Testis (tissue), 3 donors: Measurements from ENCODE around the gene NDE1. TPM values are rescaled to one million over a fixed set of nuclear protein-coding genes. Genes with fewer than 3 reads are reported as not detected.
"Not testable (repeated sequence)": the region's sequence is repeated elsewhere in the genome, so short reads cannot be mapped to it uniquely, and the experiment has no call there.

Source experiments
- DNase-seq: peaks from one replicate; pipeline ENCODE4 v3.0.0-alpha.2; 2019
- H3K27ac ChIP-seq, 2 donors: fragments of 200-600 bp; sonication (generic); one replicate each; pipeline ENCODE4 v1.5.1; 2019
- H3K27me3 ChIP-seq: fragments of 200-600 bp; sonication (generic); one replicate; pipeline ENCODE4 v1.5.1; 2019
- H3K36me3 ChIP-seq: fragments of 200-600 bp; sonication (generic); one replicate; pipeline ENCODE4 v1.5.1; 2017; ENCODE audit warnings: low read depth; ENCODE audit errors: missing control alignments
- H3K4me1 ChIP-seq: fragments of 200-600 bp; sonication (generic); one replicate; pipeline ENCODE4 v1.5.1; 2019
- H3K4me3 ChIP-seq, 2 donors: fragments of 200-600 bp; sonication (generic); one replicate each; pipeline ENCODE4 v1.5.1; 2017 to 2019
- H3K9me3 ChIP-seq: fragments of 200-600 bp; sonication (generic); one replicate; pipeline ENCODE4 v1.5.1; 2017
- POLR2A ChIP-seq: fragments of 450-650 bp; IDR thresholded peaks from one replicate; pipeline ENCODE4 v1.6.1; 2017; ENCODE audit warnings: antibody characterized with exemption, mild to moderate bottlenecking, moderate library complexity
- WGBS, 2 donors: methylation state at CpG; one replicate each; pipeline ENCODE4 v1.1.5; 2018; 5-methylcytosine and 5-hydroxymethylcytosine counted together
- intact Hi-C: fragments of 100-400 bp; cut with DNase I; formaldehyde crosslinking; loops from one replicate; pipeline ENCODE4 v1.15.1; 2023; ENCODE audit warnings: low total_unique reads
- polyA plus RNA-seq: library from polyadenylated mRNA; stranded (reverse); fragments of 350-450 nt; fragmentation: Illumina TruSeq; extraction: RNeasy Lipid Tissue Mini Kit (QIAGEN cat#74804); gene quantifications from one replicate; pipeline ENCODE4 v1.2.3, GENCODE V29; 2014; ENCODE audit warnings: low read depth, low replicate concordance; ENCODE audit not compliant: insufficient read depth
- total RNA-seq, 2 donors: library from RNA; depleted of rRNA; stranded (reverse); fragments of >200 nt; gene quantifications; one replicate each; pipeline ENCODE4 v1.2.3, GENCODE V29; 2016
- TF ChIP-seq, protein P1 (sequence below), 3 experiments: fragments of 450-650 bp in 2 of 3; fragments of 200-600 bp in 1 of 3; sonication (generic) in 1 of 3; IDR thresholded peaks; one replicate each; pipeline ENCODE4 v1.5.1; 2016 to 2019; ENCODE audit warnings: antibody characterized with exemption in 3 of 3, mild to moderate bottlenecking in 2 of 3, moderate library complexity in 1 of 3

The NDE1 gene
- total and polyA plus RNA-seq, 3 donors from 2014 or later = 45.2 to 84.3 (median 51.6) TPM

- no peaks in the 10 kb centered on the region for H3K36me3 ChIP-seq
- intact Hi-C loops = no loop called here
- no peak for DNase-seq
- H3K27ac ChIP-seq = peak overlapping the region; percentile 98 to 99
- TF ChIP-seq, protein P1, sequence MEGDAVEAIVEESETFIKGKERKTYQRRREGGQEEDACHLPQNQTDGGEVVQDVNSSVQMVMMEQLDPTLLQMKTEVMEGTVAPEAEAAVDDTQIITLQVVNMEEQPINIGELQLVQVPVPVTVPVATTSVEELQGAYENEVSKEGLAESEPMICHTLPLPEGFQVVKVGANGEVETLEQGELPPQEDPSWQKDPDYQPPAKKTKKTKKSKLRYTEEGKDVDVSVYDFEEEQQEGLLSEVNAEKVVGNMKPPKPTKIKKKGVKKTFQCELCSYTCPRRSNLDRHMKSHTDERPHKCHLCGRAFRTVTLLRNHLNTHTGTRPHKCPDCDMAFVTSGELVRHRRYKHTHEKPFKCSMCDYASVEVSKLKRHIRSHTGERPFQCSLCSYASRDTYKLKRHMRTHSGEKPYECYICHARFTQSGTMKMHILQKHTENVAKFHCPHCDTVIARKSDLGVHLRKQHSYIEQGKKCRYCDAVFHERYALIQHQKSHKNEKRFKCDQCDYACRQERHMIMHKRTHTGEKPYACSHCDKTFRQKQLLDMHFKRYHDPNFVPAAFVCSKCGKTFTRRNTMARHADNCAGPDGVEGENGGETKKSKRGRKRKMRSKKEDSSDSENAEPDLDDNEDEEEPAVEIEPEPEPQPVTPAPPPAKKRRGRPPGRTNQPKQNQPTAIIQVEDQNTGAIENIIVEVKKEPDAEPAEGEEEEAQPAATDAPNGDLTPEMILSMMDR (IDR thresholded peaks at IDR 0.05) = no peak
- TF ChIP-seq POLR2A = no peak
- no peaks in the 10 kb centered on the region for H3K9me3 ChIP-seq
- no peaks in the 10 kb centered on the region for H3K27me3 ChIP-seq
- peaks cover 8% of the 10 kb centered on the region for H3K4me1 ChIP-seq
- 56 to 65% methylated on average over 9 of the region's 9 CpGs for WGBS, 2 donors
- H3K4me3 ChIP-seq = no peak overlapping the region
These were observed 5.6 kb upstream of the NDE1 start for GRCh38 chr16:15644267-15644961.

DNA sequence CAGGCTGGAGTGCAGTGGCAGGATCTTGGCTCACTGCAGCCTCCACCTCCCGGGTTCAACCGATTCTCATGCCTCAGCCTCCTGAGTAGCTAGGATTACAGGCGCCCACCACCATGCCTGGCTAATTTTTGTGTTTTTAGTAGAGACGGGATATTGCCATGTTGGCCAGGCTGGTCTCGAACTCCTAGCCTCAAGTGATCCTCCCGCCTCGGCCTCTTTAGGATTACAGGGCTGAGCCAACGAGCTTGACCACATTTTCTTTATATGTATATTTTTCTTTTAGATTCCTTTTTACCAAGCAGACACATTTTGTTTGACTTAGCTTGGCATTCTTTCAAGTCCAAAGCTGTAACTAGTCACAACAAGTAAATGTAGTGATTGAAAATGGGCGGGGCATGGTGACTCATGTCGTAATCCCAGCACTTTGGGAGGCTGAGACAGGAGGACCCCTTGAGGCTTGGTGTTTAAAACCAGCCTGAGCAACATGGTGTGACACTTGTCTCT lies 5.0 kb upstream of the NDE1 start:
- peaks cover 10% of the 10 kb centered on the region for H3K4me1 ChIP-seq
- H3K27ac ChIP-seq, intact Hi-C loops, H3K36me3 ChIP-seq, H3K9me3 ChIP-seq, H3K4me3 ChIP-seq, H3K27me3 ChIP-seq: not testable (repeated sequence)
- 89 to 93% methylated on average over 10 of the region's 10 CpGs for WGBS, 2 donors
- peak; percentile 10 for DNase-seq

GRCh38 chr16:15646557-15647293 lies 3.3 kb upstream of the NDE1 start:
- H3K4me1 ChIP-seq = peaks cover 15% of the 10 kb centered on the region
- H3K27me3 ChIP-seq, H3K36me3 ChIP-seq, H3K9me3 ChIP-seq, H3K27ac ChIP-seq, intact Hi-C loops, H3K4me3 ChIP-seq: not testable (repeated sequence)
- DNase-seq = peak; percentile 7
- WGBS, 2 donors = 88 to 89% methylated on average over 13 of the region's 13 CpGs

GRCh38 chr16:15647294-15648014 lies 2.6 kb upstream of the NDE1 start:
- intact Hi-C loops = no loop called here
- 69 to 73% methylated on average over 7 of the region's 7 CpGs for WGBS, 2 donors
- TF ChIP-seq, protein P1 (IDR thresholded peaks at IDR 0.05) = no peak
- TF ChIP-seq POLR2A = no peak

GRCh38 chr16:15648135-15648730 lies 1.8 kb upstream of the NDE1 start:
- peak; percentile 2 for DNase-seq
- 93% methylated on average over 9 of the region's 9 CpGs for WGBS, 2 donors
- H3K4me3 ChIP-seq = no peak overlapping the region
- no peaks in the 10 kb centered on the region for H3K9me3 ChIP-seq
- no peak for TF ChIP-seq POLR2A
- TF ChIP-seq, protein P1 (IDR thresholded peaks at IDR 0.05) = no peak
- H3K27ac ChIP-seq = no peak overlapping the region
- H3K36me3 ChIP-seq = no peaks in the 10 kb centered on the region
- peaks cover 15% of the 10 kb centered on the region for H3K4me1 ChIP-seq
- intact Hi-C loops = no loop called here
- no peaks in the 10 kb centered on the region for H3K27me3 ChIP-seq

More at GRCh38 chr16:15647294-15648014, 2.6 kb upstream of the NDE1 start:
- Histone ChIP-seq H3K36me3 (no peaks in the 10 kb centered on the region), H3K27me3 (no peaks in the 10 kb centered on the region), H3K27ac (no peak overlapping the region), H3K9me3 (no peaks in the 10 kb centered on the region), H3K4me1 (peaks cover 15% of the 10 kb centered on the region), H3K4me3 (no peak overlapping the region)
- DNase-seq = no peak

DNA sequence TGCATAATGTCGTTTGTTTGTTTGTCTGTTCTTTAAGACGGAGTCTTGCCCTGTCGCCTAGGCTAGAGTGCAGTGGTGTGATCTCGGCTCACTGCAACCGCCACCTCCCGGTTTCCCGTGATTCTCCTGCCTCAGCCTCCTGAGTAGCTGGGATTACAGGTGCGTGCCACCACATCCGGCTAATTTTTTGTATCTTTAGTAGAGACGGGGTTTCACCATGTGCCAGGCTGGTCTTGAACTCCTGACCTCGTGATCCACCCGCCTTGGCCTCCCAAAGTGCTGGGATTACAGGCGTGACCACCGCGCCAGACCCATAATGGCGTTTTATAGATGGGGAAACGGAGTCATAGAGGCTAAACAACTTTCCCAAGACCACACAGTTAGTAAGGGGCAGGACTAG lies 734 bp upstream of the NDE1 start:
- DNase-seq, intact Hi-C loops, H3K36me3 ChIP-seq, H3K9me3 ChIP-seq, H3K27me3 ChIP-seq: not testable (repeated sequence)
- H3K27ac ChIP-seq = peak overlapping the region; percentile 63 to 93
- peak overlapping the region; percentile 92 to 95 for H3K4me3 ChIP-seq
- peaks cover 15% of the 10 kb centered on the region for H3K4me1 ChIP-seq
- 41 to 54% methylated on average over 17 of the region's 17 CpGs for WGBS, 2 donors
